Measurements from ENCODE around the gene STAT3. TPM values are rescaled to one million over a fixed set of nuclear protein-coding genes. Genes with fewer than 3 reads are reported as not detected.

The STAT3 gene
- total RNA-seq, 1 donor from 2014 or later: 68.0 TPM

- peak overlapping the region; percentile 48 for H3K27ac Mint-ChIP-seq (ENCODE audit: unreplicated experiment)
- H3K4me3 Mint-ChIP-seq (ENCODE audit: unreplicated experiment): peak overlapping the region; percentile 72
- peaks cover 4% of the 10 kb centered on the region for H3K36me3 Mint-ChIP-seq (ENCODE audit: unreplicated experiment)
- TF ChIP-seq CTCF (IDR thresholded peaks at IDR 0.05; ENCODE audit: partially characterized antibody, unreplicated experiment): no peak
- H3K27me3 Mint-ChIP-seq (ENCODE audit: unreplicated experiment): peaks cover 16% of the 10 kb centered on the region
- H3K9me3 Mint-ChIP-seq (ENCODE audit: unreplicated experiment): peaks cover 8% of the 10 kb centered on the region
- peaks cover 20% of the 10 kb centered on the region for H3K4me1 Mint-ChIP-seq (ENCODE audit: low read depth, unreplicated experiment)
- peak; percentile 61 for DNase-seq
Measured at GRCh38 chr17:42276609-42277341, 111.5 kb downstream of the STAT3 start.

- peak within 1 kb of the TSS; percentile 93 for H3K27ac Mint-ChIP-seq (ENCODE audit: unreplicated experiment)
- H3K36me3 Mint-ChIP-seq (ENCODE audit: unreplicated experiment): peaks cover 4% of the 10 kb centered on the region
- peak; percentile 69 for DNase-seq
- TF ChIP-seq CTCF (IDR thresholded peaks at IDR 0.05; ENCODE audit: partially characterized antibody, unreplicated experiment): no peak
- peaks cover 24% of the 10 kb centered on the region for H3K4me1 Mint-ChIP-seq (ENCODE audit: low read depth, unreplicated experiment)
- peak within 1 kb of the TSS; percentile 97 for H3K4me3 Mint-ChIP-seq (ENCODE audit: unreplicated experiment)
- peaks cover 8% of the 10 kb centered on the region for H3K9me3 Mint-ChIP-seq (ENCODE audit: unreplicated experiment)
- peaks cover 16% of the 10 kb centered on the region for H3K27me3 Mint-ChIP-seq (ENCODE audit: unreplicated experiment)
Measured at GRCh38 chr17:42276359-42276608, 112.0 kb downstream of the STAT3 start, which contains the start of gene STAT5B. Gene STAT5B, minus strand, starts transcription at chr17:42276391. Its CDS starts 44,264 bp downstream, at chr17:42232127.

GRCh38 chr17:42275527-42276358 lies 112.5 kb downstream of the STAT3 start:
- no peak for TF ChIP-seq CTCF (IDR thresholded peaks at IDR 0.05; ENCODE audit: partially characterized antibody, unreplicated experiment)
- Mint-ChIP-seq H3K9me3 (ENCODE audit: unreplicated experiment) (peaks cover 8% of the 10 kb centered on the region), H3K27me3 (ENCODE audit: unreplicated experiment) (peaks cover 16% of the 10 kb centered on the region), H3K4me1 (ENCODE audit: low read depth, unreplicated experiment) (peaks cover 24% of the 10 kb centered on the region), H3K36me3 (ENCODE audit: unreplicated experiment) (peaks cover 4% of the 10 kb centered on the region), H3K27ac (ENCODE audit: unreplicated experiment) (peak overlapping the region; percentile 93), H3K4me3 (ENCODE audit: unreplicated experiment) (peak overlapping the region; percentile 97)
- no peak for DNase-seq

- Mint-ChIP-seq H3K27ac (ENCODE audit: unreplicated experiment) (peak overlapping the region; percentile 93), H3K9me3 (ENCODE audit: unreplicated experiment) (peaks cover 8% of the 10 kb centered on the region), H3K4me3 (ENCODE audit: unreplicated experiment) (peak overlapping the region; percentile 97), H3K4me1 (ENCODE audit: low read depth, unreplicated experiment) (peaks cover 24% of the 10 kb centered on the region), H3K36me3 (ENCODE audit: unreplicated experiment) (peaks cover 4% of the 10 kb centered on the region), H3K27me3 (ENCODE audit: unreplicated experiment) (peaks cover 16% of the 10 kb centered on the region)
- no peak for TF ChIP-seq CTCF (IDR thresholded peaks at IDR 0.05; ENCODE audit: partially characterized antibody, unreplicated experiment)
- no peak for DNase-seq
Measured at GRCh38 chr17:42274812-42275526, 113.3 kb downstream of the STAT3 start.

Data from glutamatergic neuron (in vitro differentiated cells).